GM06990 (cell line): ENCODE results near the gene DNM2.
"Not testable (repeated sequence)": the region's sequence is repeated elsewhere in the genome, so short reads cannot be mapped to it uniquely, and the experiment has no call there.

Experiments used
- DNase-seq: peaks from one replicate; pipeline ENCODE4 v3.0.0-alpha.2; 2011; ENCODE audit not compliant: insufficient read length; ENCODE audit errors: extremely low read depth
- H3K27me3 ChIP-seq: replicated peaks from 2 replicates; pipeline ENCODE4 v1.6.0; 2011; ENCODE audit warnings: low read length; ENCODE audit not compliant: control insufficient read depth, insufficient read depth
- H3K36me3 ChIP-seq: 2 replicates; pipeline ENCODE4 v1.5.1; 2011; ENCODE audit warnings: low read length; ENCODE audit not compliant: control insufficient read depth, insufficient read depth
- H3K4me3 ChIP-seq: replicated peaks from 2 replicates; pipeline ENCODE4 v1.5.1; 2011; ENCODE audit warnings: low read depth, mild to moderate bottlenecking, control low read depth, low read length
- TF ChIP-seq, protein P1 (sequence below): IDR thresholded peaks from 2 replicates; pipeline ENCODE4 v1.5.1; 2011; ENCODE audit warnings: low read length, control low read depth, mild to moderate bottlenecking, inconsistent platforms; ENCODE audit not compliant: insufficient read depth, poor library complexity, severe bottlenecking

Gene DNM2

DNA sequence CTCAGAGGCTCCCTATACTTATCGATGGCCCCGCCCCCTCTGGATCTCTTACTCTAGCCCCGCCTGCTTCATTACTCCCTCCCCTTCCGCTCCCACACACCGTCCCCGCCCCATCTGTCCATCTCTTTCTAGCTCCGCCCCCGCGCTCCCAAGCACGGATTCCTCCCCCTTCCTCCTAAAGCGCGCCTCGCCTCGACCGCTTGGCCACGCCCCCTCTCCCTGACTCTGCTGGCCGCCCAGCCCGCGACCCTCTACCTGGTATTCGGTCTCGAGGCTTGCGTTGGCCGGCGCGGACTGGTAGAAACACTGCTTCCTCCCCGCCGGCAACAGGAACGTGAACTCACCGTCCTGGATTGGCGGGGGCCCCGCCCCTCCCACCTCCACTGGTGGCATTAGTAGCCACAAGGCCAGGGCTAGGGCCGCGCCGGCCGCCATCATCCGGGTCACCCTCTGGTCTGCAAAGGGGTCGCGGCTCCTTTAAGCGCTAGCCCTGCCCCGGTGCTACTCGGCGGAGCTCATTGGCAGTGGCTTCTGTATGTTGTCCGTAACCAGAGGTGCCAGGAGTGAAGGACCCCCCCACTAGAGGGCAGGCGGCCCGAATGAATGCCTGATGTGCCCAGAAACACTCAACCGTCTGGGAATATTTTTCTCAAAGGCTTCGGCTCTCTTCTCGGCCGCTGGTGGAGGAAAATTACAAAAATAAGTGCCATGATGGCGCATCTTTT lies 118.0 kb downstream of the DNM2 start, which contains the start of gene TMED1:
TMED1 (minus strand) TSS at position 459 of the 725 bp plus-strand sequence; CDS start at position 438, 21 bp downstream.
- no peaks in the 10 kb centered on the region for H3K27me3 ChIP-seq
- peaks cover 16% of the 10 kb centered on the region for H3K36me3 ChIP-seq
- H3K4me3 ChIP-seq, result peak within 1 kb of the TSS; percentile 79
- peak; percentile 93 for DNase-seq
- TF ChIP-seq, protein P1, sequence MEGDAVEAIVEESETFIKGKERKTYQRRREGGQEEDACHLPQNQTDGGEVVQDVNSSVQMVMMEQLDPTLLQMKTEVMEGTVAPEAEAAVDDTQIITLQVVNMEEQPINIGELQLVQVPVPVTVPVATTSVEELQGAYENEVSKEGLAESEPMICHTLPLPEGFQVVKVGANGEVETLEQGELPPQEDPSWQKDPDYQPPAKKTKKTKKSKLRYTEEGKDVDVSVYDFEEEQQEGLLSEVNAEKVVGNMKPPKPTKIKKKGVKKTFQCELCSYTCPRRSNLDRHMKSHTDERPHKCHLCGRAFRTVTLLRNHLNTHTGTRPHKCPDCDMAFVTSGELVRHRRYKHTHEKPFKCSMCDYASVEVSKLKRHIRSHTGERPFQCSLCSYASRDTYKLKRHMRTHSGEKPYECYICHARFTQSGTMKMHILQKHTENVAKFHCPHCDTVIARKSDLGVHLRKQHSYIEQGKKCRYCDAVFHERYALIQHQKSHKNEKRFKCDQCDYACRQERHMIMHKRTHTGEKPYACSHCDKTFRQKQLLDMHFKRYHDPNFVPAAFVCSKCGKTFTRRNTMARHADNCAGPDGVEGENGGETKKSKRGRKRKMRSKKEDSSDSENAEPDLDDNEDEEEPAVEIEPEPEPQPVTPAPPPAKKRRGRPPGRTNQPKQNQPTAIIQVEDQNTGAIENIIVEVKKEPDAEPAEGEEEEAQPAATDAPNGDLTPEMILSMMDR, result peak; percentile 8

DNA sequence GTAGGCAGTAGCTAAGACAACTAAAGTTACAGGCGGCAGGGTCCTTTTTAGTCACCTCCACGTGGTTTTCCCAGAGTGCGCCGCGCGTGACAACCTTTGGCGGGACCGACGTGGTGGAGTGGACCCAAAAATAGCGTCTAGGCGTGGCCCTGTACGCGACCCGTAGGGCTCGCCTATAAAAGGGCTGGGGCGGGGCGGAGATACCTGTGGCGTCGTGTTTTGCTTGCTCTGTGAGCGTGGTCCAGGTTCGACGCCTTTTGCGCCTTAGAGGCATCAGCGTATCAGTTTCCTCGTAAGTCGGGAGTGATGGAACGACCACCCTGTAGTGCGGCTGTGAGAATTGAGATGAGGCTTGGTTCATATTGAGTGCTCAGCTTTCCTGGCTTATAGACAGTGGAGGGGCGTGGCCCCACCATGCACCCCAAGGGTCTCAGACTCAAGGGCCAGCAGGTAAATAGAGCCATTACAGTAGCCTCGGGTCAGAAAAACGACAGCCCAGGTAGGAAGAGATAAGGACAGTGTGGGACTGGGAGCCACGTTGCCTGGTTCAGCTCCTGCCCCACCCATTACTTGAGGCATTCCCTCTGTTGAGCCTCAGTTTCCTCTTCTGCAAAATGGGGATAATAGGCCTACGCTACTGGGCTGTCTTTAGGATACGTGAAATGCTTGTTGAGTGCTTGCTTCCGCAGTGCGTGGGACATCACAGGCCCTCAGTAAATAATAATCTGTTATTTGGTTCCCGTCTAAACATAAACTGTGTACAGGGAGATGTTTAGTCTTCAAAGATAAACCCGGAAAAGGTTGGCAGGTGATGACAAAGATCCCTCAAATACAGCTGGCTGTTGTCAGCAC lies 118.8 kb downstream of the DNM2 start:
- peak; percentile 88 for DNase-seq
- Histone ChIP-seq H3K27me3 (no peaks in the 10 kb centered on the region), H3K36me3 (peaks cover 12% of the 10 kb centered on the region), H3K4me3 (peak overlapping the region; percentile 79)
- TF ChIP-seq, protein P1, result no peak

DNA sequence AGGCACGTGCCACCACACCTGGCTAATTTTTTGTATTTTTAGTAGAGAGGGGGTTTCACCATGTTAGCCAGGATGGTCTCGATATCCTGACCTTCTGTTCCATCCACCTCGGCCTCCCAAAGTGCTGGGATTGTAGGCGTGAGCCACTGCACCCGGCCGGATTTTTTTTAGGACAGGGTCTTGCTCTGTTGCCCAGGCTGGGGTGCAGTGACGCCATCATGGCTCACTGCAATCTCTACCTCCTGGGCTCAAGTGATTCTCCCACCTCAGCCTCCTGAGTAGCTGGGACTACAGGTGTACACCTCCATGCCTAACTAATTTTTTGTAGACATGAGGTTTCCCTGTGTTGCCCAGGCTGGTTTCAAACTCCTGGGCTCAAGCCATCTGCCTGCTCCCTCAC lies 119.8 kb downstream of the DNM2 start:
- not testable (repeated sequence) for H3K27me3 ChIP-seq, H3K4me3 ChIP-seq, DNase-seq
- H3K36me3 ChIP-seq, result peaks cover 11% of the 10 kb centered on the region

DNA sequence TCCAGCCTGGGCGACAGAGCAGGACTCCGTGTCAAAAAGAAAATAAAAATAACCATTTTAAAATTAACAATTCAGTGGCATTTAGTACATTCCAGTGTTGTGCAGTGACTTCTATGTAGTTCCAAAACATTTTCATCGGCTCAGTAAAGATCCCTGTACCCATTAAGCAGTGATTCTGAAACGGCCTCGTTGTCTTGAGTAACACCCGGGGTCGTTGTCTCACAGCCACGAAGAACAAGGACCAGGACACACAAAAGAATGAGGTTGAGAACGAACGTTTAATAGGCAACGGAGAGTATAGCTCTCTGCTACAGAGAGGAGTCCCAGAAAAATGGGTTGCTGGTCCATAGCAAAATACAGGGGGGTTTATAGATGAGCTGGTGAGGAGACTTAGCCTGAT lies 120.5 kb downstream of the DNM2 start:
- TF ChIP-seq, protein P1, result no peak
- H3K27me3 ChIP-seq, result no peaks in the 10 kb centered on the region
- DNase-seq, result no peak
- no peak overlapping the region for H3K4me3 ChIP-seq
- H3K36me3 ChIP-seq, result peaks cover 6% of the 10 kb centered on the region

DNA sequence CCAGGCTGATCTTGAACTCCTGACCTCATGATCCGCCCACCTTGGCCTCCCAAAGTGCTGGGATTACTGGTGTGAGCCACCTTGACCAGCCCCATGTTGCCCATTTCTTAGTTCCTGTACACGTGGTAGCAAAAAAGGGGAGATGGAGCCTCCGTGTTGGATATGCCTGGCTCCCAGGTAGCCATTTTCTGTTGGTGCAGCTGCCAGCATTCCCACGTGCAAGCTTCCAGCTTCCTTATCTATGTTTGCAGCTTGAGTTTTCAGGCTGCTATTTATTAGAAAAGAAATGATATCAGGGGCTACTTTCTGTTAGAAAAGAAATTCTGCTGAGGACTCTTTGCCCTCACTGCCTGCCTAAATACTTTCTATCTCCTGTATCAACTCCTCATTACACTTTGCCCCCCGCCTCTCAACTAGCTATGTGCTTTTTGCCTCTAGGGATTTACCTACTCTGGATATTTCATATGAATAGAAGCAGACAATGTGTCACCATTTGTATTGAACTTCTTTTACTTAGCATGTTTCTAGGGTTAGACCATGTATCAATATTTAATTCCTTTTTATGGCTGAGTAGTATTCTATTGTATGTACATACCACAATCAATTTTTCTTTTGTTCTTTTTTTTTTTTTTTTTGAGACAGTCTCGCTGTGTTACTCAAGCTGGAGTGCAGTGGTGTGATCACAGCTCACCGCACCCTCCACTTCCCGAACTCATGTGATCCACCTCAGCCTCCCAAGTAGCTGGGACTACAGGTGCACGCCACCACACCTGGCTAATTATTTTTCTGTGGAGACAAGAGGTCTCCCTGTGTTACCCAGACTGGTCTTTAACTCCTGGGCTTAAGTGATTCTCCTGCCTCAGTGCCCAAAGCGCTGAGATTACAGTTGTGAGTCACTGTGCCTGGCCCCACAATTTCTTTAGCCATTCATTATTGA lies 121.5 kb downstream of the DNM2 start:
- Histone ChIP-seq H3K27me3 (no peaks in the 10 kb centered on the region), H3K36me3 (peaks cover 4% of the 10 kb centered on the region), H3K4me3 (no peak overlapping the region)
- no peak for DNase-seq
- TF ChIP-seq, protein P1, result no peak

DNA sequence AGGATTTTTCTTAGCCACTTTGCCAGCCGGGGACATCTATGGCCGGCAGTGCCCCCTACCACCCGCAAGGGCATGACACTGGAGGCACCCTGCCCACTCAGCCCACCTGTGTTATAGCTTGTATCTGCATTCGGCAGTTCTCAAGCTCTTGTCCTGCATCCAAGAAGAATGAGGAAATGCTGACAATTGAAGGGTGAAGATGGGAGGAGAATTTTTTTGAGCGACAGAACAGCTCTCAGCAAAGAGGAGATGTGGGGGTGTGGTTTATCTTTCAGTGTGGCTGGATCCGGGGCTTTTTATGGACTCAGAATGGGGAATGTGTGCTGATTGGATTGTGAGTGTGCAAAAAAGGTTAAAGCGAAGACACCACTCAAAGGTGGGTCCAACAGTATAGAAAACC lies 124.9 kb downstream of the DNM2 start:
- TF ChIP-seq, protein P1, result no peak
- DNase-seq, result no peak

More for the DNA sequence above, 124.9 kb downstream of the DNM2 start:
- Histone ChIP-seq H3K4me3 (no peak overlapping the region), H3K36me3 (no peaks in the 10 kb centered on the region), H3K27me3 (no peaks in the 10 kb centered on the region)
